IMR-90 (cell line): Measurements from ENCODE around the gene F12. TPM values are rescaled to one million over a fixed set of nuclear protein-coding genes. Genes with fewer than 3 reads are reported as not detected.

Experiments
- ATAC-seq: fragments of 200-7000 bp; cut with Tn5 transposase; 2 replicates; pipeline ENCODE4 v1.9.1; 2020; ENCODE audit warnings: low read depth, mild to moderate bottlenecking, moderate library complexity
- BruUV-seq: library from RNA; stranded (reverse); fragments of 400-500 nt; replicated peaks from 2 replicates; lab custom pipeline; 2021; lab: Mats Ljungman, UMichigan
- CTCF ChIA-PET: fragments of 300-600 bp; formaldehyde crosslinking; extraction: SDS; loops from one replicate; lab custom pipeline; 2021; ENCODE audit warnings: antibody characterized with exemption; lab: Yijun Ruan, JAX
- POLR2A ChIA-PET: fragments of 300-600 bp; sonication (Branson Sonifier 250); formaldehyde crosslinking; loops from one replicate; lab custom pipeline; 2022; ENCODE audit warnings: antibody characterized with exemption; ENCODE audit not compliant: unreplicated experiment; lab: Charles Lee
- DNase-seq: peaks from one replicate; pipeline ENCODE4 v3.0.0; 2013
- H2AFZ ChIP-seq: replicated peaks from 2 replicates; pipeline ENCODE3; 2013; ENCODE audit warnings: low read length, mild to moderate bottlenecking; ENCODE audit not compliant: poor library complexity
- H2AK5ac ChIP-seq: 2 replicates; pipeline ENCODE4 v1.6.1; 2013; ENCODE audit warnings: low read depth, low read length, inconsistent platforms
- H2AK9ac ChIP-seq: replicated peaks from 2 replicates; pipeline ENCODE3; 2013; ENCODE audit warnings: mild to moderate bottlenecking, low read depth, low read length, moderate library complexity; ENCODE audit not compliant: poor library complexity
- H2BK120ac ChIP-seq: 2 replicates; pipeline ENCODE4 v1.6.1; 2013; ENCODE audit warnings: low read depth, low read length, inconsistent platforms
- H2BK15ac ChIP-seq: 3 replicates; pipeline ENCODE4 v1.6.1; 2013; ENCODE audit warnings: low read depth, low read length, inconsistent platforms
- H2BK20ac ChIP-seq: 2 replicates; pipeline ENCODE4 v1.6.1; 2013; ENCODE audit warnings: low read depth, mild to moderate bottlenecking, inconsistent platforms, low read length, moderate library complexity
- H2BK5ac ChIP-seq: 2 replicates; pipeline ENCODE4 v1.6.1; 2013; ENCODE audit warnings: mild to moderate bottlenecking, low read depth, low read length, inconsistent platforms; ENCODE audit not compliant: poor library complexity, severe bottlenecking
- H3K14ac ChIP-seq: replicated peaks from 2 replicates; pipeline ENCODE4 v1.6.1; 2013; ENCODE audit warnings: low read depth, low read length, inconsistent platforms
- H3K18ac ChIP-seq: 2 replicates; pipeline ENCODE4 v1.6.1; 2013; ENCODE audit warnings: low read depth, low read length, control low read depth
- H3K23ac ChIP-seq: 2 replicates; pipeline ENCODE4 v1.6.1; 2013; ENCODE audit warnings: low read depth, low read length, inconsistent platforms
- H3K27ac ChIP-seq: 2 replicates; pipeline ENCODE4 v1.5.1; 2013; ENCODE audit warnings: mild to moderate bottlenecking, control low read depth, low read length; ENCODE audit not compliant: insufficient read depth
- H3K27me3 ChIP-seq: 2 replicates; pipeline ENCODE4 v1.6.1; 2013; ENCODE audit warnings: low read length; ENCODE audit not compliant: control insufficient read depth, insufficient read depth
- H3K36me3 ChIP-seq: 2 replicates; pipeline ENCODE4 v1.6.1; 2013; ENCODE audit warnings: low read length, mixed read lengths; ENCODE audit not compliant: control insufficient read depth, insufficient read depth
- H3K4ac ChIP-seq: 2 replicates; pipeline ENCODE4 v1.6.1; 2013; ENCODE audit warnings: low read depth, low read length, inconsistent platforms
- H3K4me1 ChIP-seq: 2 replicates; pipeline ENCODE4 v1.6.1; 2013; ENCODE audit warnings: low read length, mixed read lengths; ENCODE audit not compliant: control insufficient read depth, insufficient read depth
- H3K4me2 ChIP-seq: 2 replicates; pipeline ENCODE4 v1.6.1; 2013; ENCODE audit warnings: low read depth, mild to moderate bottlenecking, control low read depth, low read length, moderate library complexity
- H3K4me3 ChIP-seq: 2 replicates; pipeline ENCODE4 v1.5.1; 2013; ENCODE audit warnings: low read depth, mild to moderate bottlenecking, control low read depth, low read length, moderate library complexity; ENCODE audit not compliant: insufficient read depth
- H3K56ac ChIP-seq: 2 replicates; pipeline ENCODE4 v1.6.1; 2013; ENCODE audit warnings: low read length, inconsistent platforms; ENCODE audit not compliant: insufficient read depth; ENCODE audit errors: extremely low read depth
- H3K79me1 ChIP-seq, 2 experiments: 2 replicates each; pipeline ENCODE4 v1.6.1; 2013; ENCODE audit warnings: low read length in 2 of 2, inconsistent platforms in 1 of 2, low read depth in 1 of 2
- H3K9ac ChIP-seq: 2 replicates; pipeline ENCODE4 v1.6.1; 2013; ENCODE audit warnings: low read depth, low read length, control low read depth
- H3K9me1 ChIP-seq: 2 replicates; pipeline ENCODE4 v1.6.1; 2013; ENCODE audit warnings: low read length, inconsistent platforms; ENCODE audit not compliant: insufficient read depth
- H3K9me3 ChIP-seq: 2 replicates; pipeline ENCODE4 v1.6.1; 2013; ENCODE audit warnings: low read length; ENCODE audit not compliant: control insufficient read depth, insufficient read depth
- H4K20me1 ChIP-seq: 2 replicates; pipeline ENCODE4 v1.6.1; 2013; ENCODE audit warnings: low read length, inconsistent platforms; ENCODE audit not compliant: insufficient read depth
- H4K5ac ChIP-seq: 2 replicates; pipeline ENCODE4 v1.6.1; 2013; ENCODE audit warnings: mild to moderate bottlenecking, low read depth, low read length, control low read depth
- H4K8ac ChIP-seq, 2 experiments: 2 replicates each; pipeline ENCODE4 v1.6.1; 2013; ENCODE audit warnings: low read depth in 2 of 2, low read length in 2 of 2, control low read depth in 1 of 2, inconsistent platforms in 1 of 2
- H4K91ac ChIP-seq: 2 replicates; pipeline ENCODE4 v1.6.1; 2013; ENCODE audit warnings: low read depth, low read length, inconsistent platforms; ENCODE audit not compliant: insufficient read depth
- BHLHE40 ChIP-seq: fragments of 150-350 bp; IDR thresholded peaks from 2 replicates; pipeline ENCODE4 v1.6.1; 2016; ENCODE audit warnings: mild to moderate bottlenecking, low read depth, low read length
- CEBPB ChIP-seq: IDR thresholded peaks from 2 replicates; pipeline ENCODE4 v1.6.1; 2012; ENCODE audit warnings: low read depth, low read length, improper control_type of control experiment
- CHD1 ChIP-seq: IDR thresholded peaks from 2 replicates; pipeline ENCODE4 v1.6.1; 2012; ENCODE audit warnings: low read depth, low read length, improper control_type of control experiment
- MAFK ChIP-seq: IDR thresholded peaks from 2 replicates; pipeline ENCODE4 v1.6.1; 2012; ENCODE audit warnings: low read depth, low read length, improper control_type of control experiment
- MXI1 ChIP-seq: IDR thresholded peaks from 2 replicates; pipeline ENCODE4 v1.6.1; 2012; ENCODE audit warnings: low read depth, mild to moderate bottlenecking, low read length, moderate library complexity, borderline replicate concordance
- NFE2L2 ChIP-seq: fragments of 150-350 bp; IDR thresholded peaks from 2 replicates; pipeline ENCODE4 v1.6.1; 2016; ENCODE audit warnings: low read depth, mild to moderate bottlenecking, low read length
- POLR2A ChIP-seq: IDR thresholded peaks from 2 replicates; pipeline ENCODE4 v1.6.1; 2012; ENCODE audit warnings: mild to moderate bottlenecking, low read depth, low read length
- RAD21 ChIP-seq: IDR thresholded peaks from 2 replicates; pipeline ENCODE4 v1.6.1; 2012; ENCODE audit warnings: low read length, improper control_type of control experiment
- RCOR1 ChIP-seq: IDR thresholded peaks from 2 replicates; pipeline ENCODE4 v1.6.1; 2012; ENCODE audit warnings: mild to moderate bottlenecking, low read length, improper control_type of control experiment; ENCODE audit not compliant: insufficient replicate concordance
- RFX5 ChIP-seq: IDR thresholded peaks from 2 replicates; pipeline ENCODE4 v1.8.0; 2012; ENCODE audit warnings: low read depth, mild to moderate bottlenecking, low read length, moderate library complexity
- SMC3 ChIP-seq: fragments of 150-350 bp; IDR thresholded peaks from 2 replicates; pipeline ENCODE4 v1.6.1; 2016; ENCODE audit warnings: low read depth, mild to moderate bottlenecking, antibody characterized with exemption, low read length, moderate library complexity
- WGBS, 2 experiments: methylation state at CpG; one replicate each; pipeline versions ENCODE4 v1.1.5 to v1.1.7; 2013; ENCODE audit warnings: missing lambda C conversion rate in 2 of 2; ENCODE audit not compliant: insufficient read length in 1 of 2; ENCODE audit errors: extremely low coverage in 2 of 2; 5-methylcytosine and 5-hydroxymethylcytosine counted together
- dilution Hi-C: fragments of 300-500 bp; cut with HindIII; formaldehyde crosslinking; loops from one replicate; pipeline ENCODE4 v1.14.3; 2018; ENCODE audit warnings: low sequenced_read_pairs; ENCODE audit not compliant: unreplicated experiment
- in situ Hi-C: fragments of 300-500 bp; cut with MboI; formaldehyde crosslinking; loops from 3 replicates; pipeline ENCODE4 v1.14.3; 2019; ENCODE audit warnings: low sequenced_read_pairs, inconsistent platforms, mixed read lengths
- intact Hi-C: fragments of 100-400 bp; cut with micrococcal nuclease; formaldehyde crosslinking; loops from 2 replicates; pipeline ENCODE4 v1.10.0; 2022
- polyA plus RNA-seq, 3 experiments: library from polyadenylated mRNA; depleted of rRNA; stranded (reverse); fragments of >200 nt; gene quantifications; 2 replicates each; pipeline ENCODE4 v1.2.3, GENCODE V29; 2012; ENCODE audit warnings: low replicate concordance in 1 of 3
- total RNA-seq: library from RNA; depleted of rRNA; stranded (reverse); fragments of >200 nt; gene quantifications from 2 replicates; pipeline ENCODE4 v1.2.3, GENCODE V29; 2012
- TF ChIP-seq, protein P1 (sequence below): conservative IDR thresholded peaks from 2 replicates; pipeline ENCODE4 v1.5.1; 2012; ENCODE audit warnings: mild to moderate bottlenecking, low read depth, low read length, improper control_type of control experiment
- TF ChIP-seq, protein P2 (sequence below): fragments of 150-350 bp; IDR thresholded peaks from 2 replicates; pipeline ENCODE4 v1.6.1; 2017; ENCODE audit warnings: mild to moderate bottlenecking, antibody characterized with exemption, low read length, low read depth
- TF ChIP-seq, protein P3 (sequence below): fragments of 150-350 bp; IDR thresholded peaks from 2 replicates; pipeline ENCODE4 v1.6.1; 2016; ENCODE audit warnings: low read depth, mild to moderate bottlenecking, low read length, moderate library complexity, borderline replicate concordance

The F12 gene
- total and polyA plus RNA-seq, 2 of the 4 experiments (the other 2 are of a cell fraction): 0.36 to 1.2 TPM

DNA sequence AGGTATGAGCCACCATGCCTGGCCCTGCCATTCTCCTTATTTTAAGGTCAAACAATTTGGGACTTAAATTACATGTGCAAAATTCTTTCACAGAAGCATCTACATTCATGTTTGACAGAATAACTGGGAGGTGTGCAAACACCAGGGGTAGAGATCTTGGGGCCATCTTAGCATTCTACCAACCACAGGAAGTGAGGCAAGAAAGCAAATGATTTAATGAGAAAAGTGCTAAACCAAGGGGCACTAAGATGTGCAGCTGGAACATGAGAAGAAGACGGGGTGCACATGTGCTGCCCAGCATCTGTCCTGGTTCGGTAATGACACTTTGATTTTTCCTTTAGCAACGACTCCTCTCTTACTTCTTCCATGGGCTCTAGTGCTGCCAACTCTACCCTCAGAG lies 1.2 kb upstream of the F12 start:
- CTCF ChIA-PET: no interaction called here
- POLR2A ChIA-PET: interaction anchor here (0.6 kb wide), 1 partner anchor 46 kb away, joined by 3 read pairs; no protein-coding TSS in a partner anchor
- no peak overlapping the region for H2BK5ac ChIP-seq
- H4K8ac ChIP-seq: no peak overlapping the region
- no peaks in the 10 kb centered on the region for H3K36me3 ChIP-seq
- no peak overlapping the region for H4K5ac ChIP-seq
- no peak overlapping the region for H3K9ac ChIP-seq
- H3K18ac ChIP-seq: no peak overlapping the region
- no peaks in the 10 kb centered on the region for H3K9me1 ChIP-seq
- H3K4ac ChIP-seq: no peak overlapping the region
- no peak for DNase-seq
- no peak overlapping the region for H2BK20ac ChIP-seq
- TF ChIP-seq CEBPB (no peak), NFE2L2 (no peak), MXI1 (no peak), CHD1 (no peak), MAFK (no peak), RAD21 (no peak), RFX5 (no peak), RCOR1 (no peak), POLR2A (no peak), BHLHE40 (no peak), SMC3 (no peak)
- TF ChIP-seq, protein P1, sequence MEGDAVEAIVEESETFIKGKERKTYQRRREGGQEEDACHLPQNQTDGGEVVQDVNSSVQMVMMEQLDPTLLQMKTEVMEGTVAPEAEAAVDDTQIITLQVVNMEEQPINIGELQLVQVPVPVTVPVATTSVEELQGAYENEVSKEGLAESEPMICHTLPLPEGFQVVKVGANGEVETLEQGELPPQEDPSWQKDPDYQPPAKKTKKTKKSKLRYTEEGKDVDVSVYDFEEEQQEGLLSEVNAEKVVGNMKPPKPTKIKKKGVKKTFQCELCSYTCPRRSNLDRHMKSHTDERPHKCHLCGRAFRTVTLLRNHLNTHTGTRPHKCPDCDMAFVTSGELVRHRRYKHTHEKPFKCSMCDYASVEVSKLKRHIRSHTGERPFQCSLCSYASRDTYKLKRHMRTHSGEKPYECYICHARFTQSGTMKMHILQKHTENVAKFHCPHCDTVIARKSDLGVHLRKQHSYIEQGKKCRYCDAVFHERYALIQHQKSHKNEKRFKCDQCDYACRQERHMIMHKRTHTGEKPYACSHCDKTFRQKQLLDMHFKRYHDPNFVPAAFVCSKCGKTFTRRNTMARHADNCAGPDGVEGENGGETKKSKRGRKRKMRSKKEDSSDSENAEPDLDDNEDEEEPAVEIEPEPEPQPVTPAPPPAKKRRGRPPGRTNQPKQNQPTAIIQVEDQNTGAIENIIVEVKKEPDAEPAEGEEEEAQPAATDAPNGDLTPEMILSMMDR: no peak
- TF ChIP-seq, protein P2, sequence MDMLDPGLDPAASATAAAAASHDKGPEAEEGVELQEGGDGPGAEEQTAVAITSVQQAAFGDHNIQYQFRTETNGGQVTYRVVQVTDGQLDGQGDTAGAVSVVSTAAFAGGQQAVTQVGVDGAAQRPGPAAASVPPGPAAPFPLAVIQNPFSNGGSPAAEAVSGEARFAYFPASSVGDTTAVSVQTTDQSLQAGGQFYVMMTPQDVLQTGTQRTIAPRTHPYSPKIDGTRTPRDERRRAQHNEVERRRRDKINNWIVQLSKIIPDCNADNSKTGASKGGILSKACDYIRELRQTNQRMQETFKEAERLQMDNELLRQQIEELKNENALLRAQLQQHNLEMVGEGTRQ: no peak
- TF ChIP-seq, protein P3, sequence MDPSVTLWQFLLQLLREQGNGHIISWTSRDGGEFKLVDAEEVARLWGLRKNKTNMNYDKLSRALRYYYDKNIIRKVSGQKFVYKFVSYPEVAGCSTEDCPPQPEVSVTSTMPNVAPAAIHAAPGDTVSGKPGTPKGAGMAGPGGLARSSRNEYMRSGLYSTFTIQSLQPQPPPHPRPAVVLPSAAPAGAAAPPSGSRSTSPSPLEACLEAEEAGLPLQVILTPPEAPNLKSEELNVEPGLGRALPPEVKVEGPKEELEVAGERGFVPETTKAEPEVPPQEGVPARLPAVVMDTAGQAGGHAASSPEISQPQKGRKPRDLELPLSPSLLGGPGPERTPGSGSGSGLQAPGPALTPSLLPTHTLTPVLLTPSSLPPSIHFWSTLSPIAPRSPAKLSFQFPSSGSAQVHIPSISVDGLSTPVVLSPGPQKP: no peak
- WGBS, 2 experiments: 76% methylated on average over 2 of the region's 3 CpGs; no CpG with 5 or more reads in 1 of the 2 experiments
- dilution Hi-C loops (no loop called here), in situ Hi-C loops (no loop called here), intact Hi-C loops (no loop called here)
- no peak overlapping the region for H3K23ac ChIP-seq
- no TSS peak for BruUV-seq
- H4K20me1 ChIP-seq: no peaks in the 10 kb centered on the region
- no peak overlapping the region for H2BK15ac ChIP-seq
- H4K91ac ChIP-seq: no peak overlapping the region
- no peak overlapping the region for H2AFZ ChIP-seq
- no peak overlapping the region for H2AK5ac ChIP-seq
- H3K56ac ChIP-seq: no peak overlapping the region
- no peak overlapping the region for H3K4me3 ChIP-seq
- H2AK9ac ChIP-seq: no peak overlapping the region
- no peak overlapping the region for H3K4me2 ChIP-seq
- H2BK120ac ChIP-seq: no peak overlapping the region
- no peaks in the 10 kb centered on the region for H3K79me1 ChIP-seq
- no peaks in the 10 kb centered on the region for H3K9me3 ChIP-seq
- H3K4me1 ChIP-seq: no peaks in the 10 kb centered on the region
- H3K14ac ChIP-seq: no peak overlapping the region
- H3K27me3 ChIP-seq: peaks cover 26% of the 10 kb centered on the region
- no peak for ATAC-seq
- no peak overlapping the region for H3K27ac ChIP-seq
